DMS53 (cell line): ENCODE data around the gene RARG.
A peak's percentile ranks its signal among the peaks of the same experiment; 100 is the strongest.

Experiments
- DNase-seq: peaks from one replicate; lab custom pipeline; 2025; lab: John Stamatoyannopoulos, UW

The RARG gene

DNA sequence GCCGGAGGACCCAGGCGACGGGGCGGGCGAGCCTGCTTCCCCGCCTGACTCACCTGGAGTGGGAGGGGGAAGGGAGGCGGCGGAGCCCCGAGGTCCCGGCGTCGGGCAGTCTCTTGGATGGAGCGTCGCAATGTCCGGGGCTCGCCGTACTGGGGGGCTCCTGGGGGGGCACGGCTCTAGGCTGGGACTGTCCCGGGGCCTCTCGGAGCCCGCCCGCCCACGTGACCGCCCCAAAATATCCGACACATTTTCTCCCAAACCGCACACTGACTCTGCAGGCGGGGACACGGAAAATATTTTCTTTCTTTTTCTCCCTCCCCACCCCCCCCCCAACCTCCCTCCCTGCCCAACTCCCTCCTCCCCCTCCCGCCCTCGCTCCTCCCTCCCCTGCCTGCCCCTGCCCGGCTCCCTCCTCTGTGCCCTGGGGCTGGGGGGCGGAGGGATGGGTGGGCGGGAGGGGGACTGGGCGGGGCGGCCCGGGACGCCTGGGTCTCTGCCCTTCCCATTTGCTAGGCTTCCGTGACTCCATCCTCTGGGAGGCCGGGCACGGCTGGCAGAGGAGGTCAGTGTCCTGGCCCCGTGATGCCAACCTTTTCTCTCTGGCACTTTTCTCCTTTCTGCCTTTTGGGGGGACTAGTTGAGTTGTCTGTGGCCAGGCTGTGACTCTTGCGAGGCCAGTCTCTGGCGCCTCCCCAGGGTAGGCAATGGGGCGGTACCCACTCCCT, at the start of gene RARG:
Gene RARG, minus strand, starts transcription at position 289 of the 725 bp plus-strand sequence. CDS start 4,664 bp downstream, outside the sequence.
- peak; percentile 85 for DNase-seq

DNA sequence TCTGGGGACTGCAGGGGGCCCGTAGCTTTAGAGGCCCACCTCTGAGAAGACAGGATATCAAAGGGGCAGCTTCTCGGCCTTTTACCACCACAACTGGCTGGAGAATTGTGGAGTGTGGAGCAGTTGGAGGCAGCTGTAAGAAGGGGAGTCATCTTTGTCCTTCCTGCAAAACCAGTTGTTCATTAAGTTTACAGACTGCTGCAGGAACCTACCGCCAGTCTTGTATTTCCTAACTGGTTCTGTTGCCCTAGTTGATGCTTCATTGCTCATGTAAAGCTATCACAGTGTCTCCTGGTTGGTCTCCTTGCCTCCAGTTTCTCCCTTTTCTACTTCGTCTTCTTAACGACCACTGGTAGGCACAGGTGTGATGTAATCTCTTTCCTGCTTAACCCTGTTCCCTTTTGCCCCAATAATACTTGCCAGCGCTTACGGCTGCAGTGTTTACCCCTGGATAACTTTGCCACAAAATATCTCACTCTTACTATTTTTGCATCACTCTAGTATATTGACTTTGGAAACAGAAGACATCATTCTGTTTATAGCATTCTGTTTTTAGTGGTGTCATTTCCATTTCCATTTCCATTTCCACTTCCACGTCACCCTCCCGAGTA, 48.0 kb upstream of the RARG start:
- DNase-seq, result no peak

GRCh38 chr12:53279283-53279869, 47.4 kb upstream of the RARG start:
- DNase-seq, result no peak

DNA sequence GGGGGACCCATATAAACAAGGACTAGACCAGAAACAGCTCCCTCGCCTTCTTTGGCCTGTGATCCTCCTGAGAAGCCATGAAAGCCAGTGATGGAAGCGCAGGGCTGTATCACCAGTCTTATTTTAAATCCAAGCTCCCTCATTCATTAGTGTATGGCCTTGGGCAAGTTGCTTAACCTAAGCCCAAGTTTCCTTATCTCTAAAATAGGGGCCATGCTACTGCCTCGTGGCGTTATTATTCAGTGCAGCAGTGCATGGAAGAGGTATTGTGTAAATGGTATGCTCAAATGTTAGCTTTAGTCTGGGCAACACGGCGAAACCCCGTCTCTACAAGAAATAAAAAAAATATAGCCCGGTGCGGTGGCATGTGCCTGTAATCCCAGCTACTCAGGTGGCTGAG, 46.0 kb upstream of the RARG start:
- no peak for DNase-seq

GRCh38 chr12:53276511-53276910, 44.5 kb upstream of the RARG start:
- DNase-seq, result no peak

- no peak for DNase-seq
Measured at GRCh38 chr12:53274445-53274844, 42.4 kb upstream of the RARG start.

- DNase-seq, result peak; percentile 35
Measured at GRCh38 chr12:53268630-53269562, 36.9 kb upstream of the RARG start.

- DNase-seq, result peak; percentile 81
Measured at GRCh38 chr12:53267999-53268629, 36.1 kb upstream of the RARG start, which contains the start of gene ESPL1. Gene ESPL1 (plus strand): TSS chr12:53268299. CDS start chr12:53268767, 468 bp downstream.

- no peak for DNase-seq
Measured at GRCh38 chr12:53267306-53267998, 35.4 kb upstream of the RARG start.

DNA sequence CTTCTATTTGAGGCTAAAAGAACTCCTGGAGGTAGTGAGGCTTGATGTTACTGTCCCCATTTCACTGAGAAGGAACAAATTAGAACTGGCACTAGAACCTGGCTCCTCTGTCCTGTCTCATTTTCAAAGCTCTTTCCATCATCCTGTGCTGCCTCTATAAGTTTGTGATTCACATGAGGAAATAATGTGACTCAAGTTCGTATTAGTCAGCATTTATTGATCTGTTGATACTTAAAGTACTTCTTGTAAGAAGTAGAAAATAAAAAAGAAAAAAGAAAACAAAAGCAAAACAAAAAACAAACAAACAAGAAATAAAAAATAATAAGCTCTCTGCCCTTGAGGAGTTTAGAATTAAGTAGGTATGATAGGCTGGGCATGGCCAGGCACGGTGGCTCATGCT, 33.8 kb upstream of the RARG start:
- no peak for DNase-seq

DNA sequence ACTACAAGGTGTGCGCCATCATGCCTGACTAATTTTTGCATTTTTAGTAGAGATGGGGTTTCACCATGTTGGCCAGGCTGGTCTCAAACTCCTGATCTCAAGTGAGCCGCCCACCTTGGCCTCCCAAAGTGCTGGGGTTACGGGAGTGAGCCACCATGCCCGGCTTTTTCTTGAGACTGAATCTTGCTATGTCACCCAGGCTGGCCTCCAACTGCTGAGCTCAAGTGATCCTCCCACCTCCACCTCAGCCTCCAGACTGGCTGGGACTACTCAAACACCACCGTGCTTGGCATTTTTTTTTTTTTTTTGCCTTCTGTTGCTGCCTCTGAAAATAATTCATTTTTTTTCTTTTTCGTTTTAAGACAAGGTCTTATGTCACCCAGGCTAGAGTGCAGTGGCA, 27.9 kb upstream of the RARG start:
- no peak for DNase-seq

- DNase-seq, result peak; percentile 64
Measured at GRCh38 chr12:53258541-53259539, 26.8 kb upstream of the RARG start.

GRCh38 chr12:53255996-53256395, 24.0 kb upstream of the RARG start:
- DNase-seq, result no peak

DNA sequence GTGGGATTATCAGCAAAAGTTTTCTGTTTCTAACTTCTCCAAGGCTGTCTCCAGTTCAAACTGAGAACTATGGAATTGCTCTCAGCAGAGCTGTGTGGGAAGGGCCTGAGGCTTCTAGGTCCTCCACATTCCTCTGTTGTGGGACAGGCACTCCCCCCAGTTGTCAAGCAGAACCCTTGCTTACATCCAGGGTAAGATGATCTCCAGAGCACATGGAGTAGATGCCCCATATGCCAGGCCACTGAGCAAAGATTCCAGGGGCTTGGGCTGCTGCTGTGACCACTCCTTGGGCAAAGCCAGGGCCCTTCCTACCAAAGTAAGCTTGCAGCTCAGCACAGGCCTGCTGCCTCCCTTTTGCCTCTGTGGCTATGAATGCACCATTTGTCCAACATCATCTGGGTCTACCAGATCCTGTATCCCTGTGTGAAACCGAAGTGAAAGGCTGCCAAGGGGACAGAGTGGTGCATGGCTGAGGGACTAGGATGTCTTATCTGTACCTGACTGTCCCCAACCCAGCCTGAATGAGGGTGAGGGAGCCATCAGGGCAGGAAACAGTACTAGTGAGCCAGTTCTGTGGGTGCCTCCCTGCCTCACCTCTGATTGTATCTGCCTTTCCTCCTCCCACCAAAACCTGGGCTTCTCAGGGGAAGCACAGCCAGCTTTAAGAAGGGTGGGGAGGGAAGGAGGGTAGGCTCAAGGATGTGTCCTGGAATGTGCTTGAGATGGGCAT, 23.0 kb upstream of the RARG start:
- DNase-seq, result no peak

- DNase-seq, result no peak
Measured at GRCh38 chr12:53253298-53253697, 21.3 kb upstream of the RARG start.

DNA sequence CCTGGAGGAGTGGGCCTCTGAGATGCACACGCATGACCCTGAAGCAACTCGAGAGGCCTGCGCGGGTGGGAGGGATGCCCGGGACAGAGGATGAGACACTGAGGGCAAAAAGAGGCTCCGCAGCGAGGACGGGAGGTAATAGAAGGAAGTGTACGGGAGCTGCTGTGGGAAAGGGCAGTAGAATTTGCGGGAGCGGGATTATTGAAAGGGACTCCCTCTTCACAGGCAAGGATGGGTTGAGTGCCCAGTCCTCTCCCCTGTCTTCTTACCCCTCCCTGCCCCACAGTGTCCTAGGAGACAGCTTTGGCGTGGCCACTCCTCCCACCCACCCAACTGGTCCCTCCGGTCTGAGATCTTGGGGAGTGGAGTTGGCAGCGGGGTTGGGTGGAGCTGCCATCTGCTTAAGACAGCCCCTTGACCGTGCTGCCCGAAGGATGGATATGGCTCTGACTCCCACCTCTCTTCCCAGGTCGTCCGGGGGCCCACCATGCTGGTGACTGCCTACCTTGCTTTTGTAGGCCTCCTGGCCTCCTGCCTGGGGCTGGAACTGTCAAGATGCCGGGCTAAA, 20.4 kb upstream of the RARG start:
- peak; percentile 75 for DNase-seq

DNA sequence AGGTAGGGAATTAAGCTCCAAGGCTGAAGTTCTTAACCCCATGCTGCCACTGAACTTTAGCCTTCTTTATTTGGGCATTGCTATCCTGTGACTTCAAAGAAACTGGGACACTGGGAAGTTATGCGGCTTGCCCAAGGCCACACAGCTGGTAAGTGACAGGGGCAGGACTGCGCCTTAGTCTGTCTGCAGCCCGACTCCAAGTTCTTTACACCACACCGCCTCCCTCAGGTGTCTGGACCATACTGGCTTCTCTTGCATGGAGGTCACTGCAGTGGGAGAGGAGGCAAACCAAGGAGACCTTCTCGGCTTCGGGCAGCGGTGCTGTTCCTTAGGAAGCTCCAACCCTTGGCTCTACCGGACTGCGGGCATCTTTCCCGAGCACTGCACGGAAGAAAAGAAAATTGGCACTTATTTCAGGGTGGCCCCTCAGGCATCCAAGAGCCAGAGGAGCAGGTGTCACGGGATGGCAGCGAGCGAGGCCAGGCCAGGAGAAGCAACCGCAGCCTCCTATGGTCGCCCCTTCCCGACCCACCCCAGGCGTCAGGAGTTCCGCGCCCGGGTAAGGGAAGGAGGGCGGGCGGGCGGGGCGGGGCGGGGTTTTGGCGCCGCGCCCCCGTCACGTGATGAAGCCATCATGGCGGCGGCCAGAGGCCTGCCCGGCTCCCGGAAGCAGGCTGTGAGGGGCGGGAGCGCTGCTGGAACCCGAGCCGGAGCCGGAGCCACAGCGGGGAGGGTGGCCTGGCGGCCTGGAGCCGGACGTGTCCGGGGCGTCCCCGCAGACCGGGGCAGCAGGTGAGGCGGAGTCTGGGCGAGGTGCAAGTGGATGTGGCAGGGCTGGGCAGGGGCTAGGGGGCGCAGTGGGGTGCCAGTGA, 19.7 kb upstream of the RARG start:
- DNase-seq, result peak; percentile 92

- no peak for DNase-seq
Measured at GRCh38 chr12:53245286-53245685, 13.3 kb upstream of the RARG start.
